OCI-LY3 (cell line): ENCODE measurements around the gene CLDN9.

Source experiments
- EZH2phosphoT487 ChIP-seq: fragments of 200-600 bp; shearing (Covaris generic); IDR thresholded peaks from 2 replicates; pipeline ENCODE4 v1.6.1; 2018; ENCODE audit warnings: antibody characterized with exemption, mixed run types, low read depth
- TF ChIP-seq, protein P1 (sequence below): fragments of 200-600, 300-600 bp; sonication (generic); IDR thresholded peaks from 2 replicates; pipeline ENCODE4 v1.5.1; 2014; ENCODE audit warnings: antibody characterized with exemption, low read length, low read depth

DNA sequence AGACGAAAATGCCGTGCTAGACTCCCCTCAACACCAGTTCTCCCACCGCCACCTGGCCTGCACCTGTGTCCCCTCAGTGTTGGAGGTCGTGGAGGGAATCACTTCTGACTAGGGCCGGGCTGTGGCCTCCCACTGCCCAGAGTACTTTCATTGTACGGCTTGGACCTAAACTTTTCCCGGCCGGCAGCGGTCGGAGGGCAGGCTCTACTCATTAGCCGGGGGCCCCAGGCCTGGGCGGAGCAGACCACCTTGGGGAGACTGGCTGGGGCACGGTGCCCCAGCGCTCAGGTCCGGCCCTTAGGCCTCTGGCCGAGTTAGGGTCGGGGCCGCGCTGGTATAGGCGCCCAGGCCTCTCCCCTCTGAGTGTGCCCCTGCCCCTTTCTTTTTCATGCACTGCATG, 4.6 kb downstream of the CLDN9 start:
- no peak for TF ChIP-seq EZH2phosphoT487
- TF ChIP-seq, protein P1, sequence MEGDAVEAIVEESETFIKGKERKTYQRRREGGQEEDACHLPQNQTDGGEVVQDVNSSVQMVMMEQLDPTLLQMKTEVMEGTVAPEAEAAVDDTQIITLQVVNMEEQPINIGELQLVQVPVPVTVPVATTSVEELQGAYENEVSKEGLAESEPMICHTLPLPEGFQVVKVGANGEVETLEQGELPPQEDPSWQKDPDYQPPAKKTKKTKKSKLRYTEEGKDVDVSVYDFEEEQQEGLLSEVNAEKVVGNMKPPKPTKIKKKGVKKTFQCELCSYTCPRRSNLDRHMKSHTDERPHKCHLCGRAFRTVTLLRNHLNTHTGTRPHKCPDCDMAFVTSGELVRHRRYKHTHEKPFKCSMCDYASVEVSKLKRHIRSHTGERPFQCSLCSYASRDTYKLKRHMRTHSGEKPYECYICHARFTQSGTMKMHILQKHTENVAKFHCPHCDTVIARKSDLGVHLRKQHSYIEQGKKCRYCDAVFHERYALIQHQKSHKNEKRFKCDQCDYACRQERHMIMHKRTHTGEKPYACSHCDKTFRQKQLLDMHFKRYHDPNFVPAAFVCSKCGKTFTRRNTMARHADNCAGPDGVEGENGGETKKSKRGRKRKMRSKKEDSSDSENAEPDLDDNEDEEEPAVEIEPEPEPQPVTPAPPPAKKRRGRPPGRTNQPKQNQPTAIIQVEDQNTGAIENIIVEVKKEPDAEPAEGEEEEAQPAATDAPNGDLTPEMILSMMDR, result no peak
